Body of pancreas (tissue), 4 donors: ENCODE results near the gene CHCHD3.

Experiments
- POLR2A ChIP-seq, 3 donors: fragments of 450-650 bp; IDR thresholded peaks; one replicate each; pipeline ENCODE4 v1.6.1; 2016; ENCODE audit warnings: antibody characterized with exemption in 3 of 3, mild to moderate bottlenecking in 2 of 3
- TF ChIP-seq, protein P1 (sequence below), 7 experiments: fragments of 450-650 bp in 4 of 7; fragments of 200-600 bp in 3 of 7; sonication (generic) in 3 of 7; IDR thresholded peaks; one replicate each; pipeline ENCODE4 v1.5.1; 2016 to 2019; ENCODE audit warnings: antibody characterized with exemption in 7 of 7

DNA sequence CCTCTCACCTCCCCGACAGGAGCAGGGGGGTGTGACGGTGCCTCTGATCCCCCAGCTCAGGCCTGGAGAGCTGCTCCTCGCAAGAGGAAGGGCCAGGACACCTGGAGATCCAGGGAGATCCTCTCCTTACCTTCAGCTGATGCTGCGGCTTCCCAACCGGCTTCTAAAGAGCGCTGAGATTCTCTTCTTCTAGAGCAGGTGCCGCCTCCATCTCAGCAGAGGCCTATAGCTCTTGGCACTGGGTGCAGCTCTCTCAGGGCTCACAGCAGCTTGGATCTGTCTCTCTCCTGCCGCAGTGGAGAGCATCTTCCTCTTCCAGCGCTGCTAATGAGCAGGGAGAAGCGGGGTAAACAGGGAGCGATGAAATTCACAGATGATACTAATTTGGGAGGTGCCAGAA, 316.0 kb downstream of the CHCHD3 start:
- TF ChIP-seq, protein P1, sequence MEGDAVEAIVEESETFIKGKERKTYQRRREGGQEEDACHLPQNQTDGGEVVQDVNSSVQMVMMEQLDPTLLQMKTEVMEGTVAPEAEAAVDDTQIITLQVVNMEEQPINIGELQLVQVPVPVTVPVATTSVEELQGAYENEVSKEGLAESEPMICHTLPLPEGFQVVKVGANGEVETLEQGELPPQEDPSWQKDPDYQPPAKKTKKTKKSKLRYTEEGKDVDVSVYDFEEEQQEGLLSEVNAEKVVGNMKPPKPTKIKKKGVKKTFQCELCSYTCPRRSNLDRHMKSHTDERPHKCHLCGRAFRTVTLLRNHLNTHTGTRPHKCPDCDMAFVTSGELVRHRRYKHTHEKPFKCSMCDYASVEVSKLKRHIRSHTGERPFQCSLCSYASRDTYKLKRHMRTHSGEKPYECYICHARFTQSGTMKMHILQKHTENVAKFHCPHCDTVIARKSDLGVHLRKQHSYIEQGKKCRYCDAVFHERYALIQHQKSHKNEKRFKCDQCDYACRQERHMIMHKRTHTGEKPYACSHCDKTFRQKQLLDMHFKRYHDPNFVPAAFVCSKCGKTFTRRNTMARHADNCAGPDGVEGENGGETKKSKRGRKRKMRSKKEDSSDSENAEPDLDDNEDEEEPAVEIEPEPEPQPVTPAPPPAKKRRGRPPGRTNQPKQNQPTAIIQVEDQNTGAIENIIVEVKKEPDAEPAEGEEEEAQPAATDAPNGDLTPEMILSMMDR (IDR thresholded peaks at IDR 0.05) = no peak
- TF ChIP-seq POLR2A (IDR thresholded peaks at IDR 0.05) = no peak
